Mononuclear cell (primary cell): ENCODE data around the gene QSER1. TPM values are rescaled to one million over a fixed set of nuclear protein-coding genes. Genes with fewer than 3 reads are reported as not detected.
"Not testable (repeated sequence)": the region's sequence is repeated elsewhere in the genome, so short reads cannot be mapped to it uniquely, and the experiment has no call there.

Source experiments
- H3K27me3 ChIP-seq: 2 replicates; pipeline ENCODE4 v1.6.0; 2011; ENCODE audit warnings: low read length, control low read depth; ENCODE audit not compliant: insufficient read depth
- H3K4me1 ChIP-seq: 2 replicates; pipeline ENCODE4 v1.5.1; 2011; ENCODE audit warnings: mild to moderate bottlenecking, low read length, control low read depth; ENCODE audit not compliant: insufficient read depth
- H3K4me3 ChIP-seq: 2 replicates; pipeline ENCODE4 v1.5.1; 2011; ENCODE audit warnings: mild to moderate bottlenecking, low read length, moderate library complexity
- H3K9me3 ChIP-seq: 2 replicates; pipeline ENCODE4 v1.5.1; 2011; ENCODE audit warnings: low read depth, mild to moderate bottlenecking, control low read depth, low read length
- total RNA-seq: library from RNA; depleted of rRNA; stranded (reverse); fragments of >200 nt; gene quantifications from one replicate; pipeline ENCODE4 v1.2.3, GENCODE V29; 2012

The QSER1 gene
- total RNA-seq, 1 donor: 14.8 TPM

GRCh38 chr11:32937283-32937682, 44.7 kb downstream of the QSER1 start:
- H3K4me1 ChIP-seq, H3K27me3 ChIP-seq: not testable (repeated sequence)

GRCh38 chr11:32939046-32939445, 46.4 kb downstream of the QSER1 start:
- no peak overlapping the region for H3K4me3 ChIP-seq
- no peaks in the 10 kb centered on the region for H3K4me1 ChIP-seq
- no peaks in the 10 kb centered on the region for H3K27me3 ChIP-seq
- no peaks in the 10 kb centered on the region for H3K9me3 ChIP-seq

More at GRCh38 chr11:32937283-32937682, 44.7 kb downstream of the QSER1 start:
- not testable (repeated sequence) for H3K9me3 ChIP-seq, H3K4me3 ChIP-seq

GRCh38 chr11:32939866-32940265, 47.3 kb downstream of the QSER1 start:
- Histone ChIP-seq H3K27me3 (no peaks in the 10 kb centered on the region), H3K9me3 (no peaks in the 10 kb centered on the region), H3K4me3 (no peak overlapping the region), H3K4me1 (no peaks in the 10 kb centered on the region)

GRCh38 chr11:32940865-32941264, 48.3 kb downstream of the QSER1 start:
- Histone ChIP-seq H3K4me3 (no peak overlapping the region), H3K9me3 (no peaks in the 10 kb centered on the region), H3K4me1 (no peaks in the 10 kb centered on the region), H3K27me3 (no peaks in the 10 kb centered on the region)

GRCh38 chr11:32947978-32948377, 55.4 kb downstream of the QSER1 start:
- Histone ChIP-seq H3K4me3 (no peak overlapping the region), H3K27me3 (no peaks in the 10 kb centered on the region), H3K4me1 (no peaks in the 10 kb centered on the region)

GRCh38 chr11:32949739-32950138, 57.1 kb downstream of the QSER1 start:
- no peak overlapping the region for H3K4me3 ChIP-seq
- peaks cover 11% of the 10 kb centered on the region for H3K9me3 ChIP-seq
- H3K4me1 ChIP-seq: no peaks in the 10 kb centered on the region
- H3K27me3 ChIP-seq: no peaks in the 10 kb centered on the region

More at GRCh38 chr11:32947978-32948377, 55.4 kb downstream of the QSER1 start:
- peaks cover 11% of the 10 kb centered on the region for H3K9me3 ChIP-seq

GRCh38 chr11:32952421-32952820, 59.8 kb downstream of the QSER1 start:
- H3K9me3 ChIP-seq: peaks cover 10% of the 10 kb centered on the region
- H3K4me3 ChIP-seq: no peak overlapping the region
- H3K27me3 ChIP-seq: no peaks in the 10 kb centered on the region
- no peaks in the 10 kb centered on the region for H3K4me1 ChIP-seq

- Histone ChIP-seq H3K4me3 (no peak overlapping the region), H3K9me3 (no peaks in the 10 kb centered on the region), H3K27me3 (no peaks in the 10 kb centered on the region), H3K4me1 (no peaks in the 10 kb centered on the region)
These were observed 61.1 kb downstream of the QSER1 start for GRCh38 chr11:32953700-32954099.

- no peaks in the 10 kb centered on the region for H3K9me3 ChIP-seq
- no peak overlapping the region for H3K4me3 ChIP-seq
- H3K27me3 ChIP-seq: no peaks in the 10 kb centered on the region
- no peaks in the 10 kb centered on the region for H3K4me1 ChIP-seq
These were observed 68.0 kb downstream of the QSER1 start for GRCh38 chr11:32960553-32961164.

GRCh38 chr11:32962016-32962415, 69.4 kb downstream of the QSER1 start:
- Histone ChIP-seq H3K9me3 (no peaks in the 10 kb centered on the region), H3K4me3 (no peak overlapping the region), H3K27me3 (no peaks in the 10 kb centered on the region), H3K4me1 (no peaks in the 10 kb centered on the region)

GRCh38 chr11:32963721-32964120, 71.1 kb downstream of the QSER1 start:
- Histone ChIP-seq H3K4me1 (no peaks in the 10 kb centered on the region), H3K9me3 (no peaks in the 10 kb centered on the region), H3K4me3 (no peak overlapping the region), H3K27me3 (no peaks in the 10 kb centered on the region)

GRCh38 chr11:32968541-32968940, 75.9 kb downstream of the QSER1 start:
- no peak overlapping the region for H3K4me3 ChIP-seq
- no peaks in the 10 kb centered on the region for H3K4me1 ChIP-seq
- H3K9me3 ChIP-seq: no peaks in the 10 kb centered on the region
- no peaks in the 10 kb centered on the region for H3K27me3 ChIP-seq

GRCh38 chr11:32972233-32972632, 79.6 kb downstream of the QSER1 start:
- H3K27me3 ChIP-seq, H3K9me3 ChIP-seq, H3K4me3 ChIP-seq, H3K4me1 ChIP-seq: not testable (repeated sequence)

GRCh38 chr11:32972781-32973180, 80.2 kb downstream of the QSER1 start:
- no peaks in the 10 kb centered on the region for H3K27me3 ChIP-seq
- H3K4me3 ChIP-seq: no peak overlapping the region
- no peaks in the 10 kb centered on the region for H3K4me1 ChIP-seq
- no peaks in the 10 kb centered on the region for H3K9me3 ChIP-seq

GRCh38 chr11:32982626-32983025, 90.0 kb downstream of the QSER1 start:
- Histone ChIP-seq H3K4me3 (no peak overlapping the region), H3K4me1 (no peaks in the 10 kb centered on the region), H3K27me3 (no peaks in the 10 kb centered on the region), H3K9me3 (no peaks in the 10 kb centered on the region)

- Histone ChIP-seq H3K27me3 (no peaks in the 10 kb centered on the region), H3K4me3 (no peak overlapping the region), H3K9me3 (no peaks in the 10 kb centered on the region), H3K4me1 (no peaks in the 10 kb centered on the region)
These were observed 90.9 kb downstream of the QSER1 start for GRCh38 chr11:32983506-32983905.
